B cell (primary cell): ENCODE measurements around the gene APLP2. TPM values are rescaled to one million over a fixed set of nuclear protein-coding genes. Genes with fewer than 3 reads are reported as not detected.

ENCODE experiments used
- polyA plus RNA-seq: library from polyadenylated mRNA; depleted of rRNA; stranded (reverse); fragments of >200 nt; gene quantifications from 2 replicates; pipeline ENCODE4 v1.2.3, GENCODE V29; 2012
- small RNA-seq: library from RNA; depleted of rRNA; stranded (forward); fragments of <200 nt; gene quantifications from one replicate; pipeline ENCODE3, GENCODE V24; 2012; ENCODE audit warnings: low replicate concordance, low read depth; ENCODE audit not compliant: insufficient read length
- total RNA-seq, 2 donors: library from RNA; stranded (reverse); fragments of 120-200 nt in 1 of 2; gene quantifications; 1 replicate in 1 of 2; 2 replicates in 1 of 2; pipeline versions ENCODE4 v1.2.3 to v1.2.4, GENCODE V29; 2013 to 2022

APLP2 gene
- total and polyA plus RNA-seq, 2 donors (not counting 1 experiment from before 2014, with no cell fraction given) = 84.2 to 102 TPM

Small RNA genes within 50 kb of the gene (small RNA-seq; reads per million reads assigned to genes)
- gene RF00015 (not detected), gene RPL34P21 (not detected)

Other genes starting within 250 kb of the APLP2 start
- 36.9 and 40.4 TPM in 2 replicates for gene NFRKB, start 174.3 kb upstream of the APLP2 start, total RNA-seq
- 28.2 and 30.4 TPM in 2 replicates for gene NFRKB, start 174.3 kb upstream of the APLP2 start, polyA plus RNA-seq
- 17.5 and 18.1 TPM in 2 replicates for gene PRDM10, start 67.1 kb upstream of the APLP2 start, total RNA-seq
- 4.5 and 7.8 TPM in 2 replicates for gene PRDM10, start 67.1 kb upstream of the APLP2 start, polyA plus RNA-seq
- 52.2 TPM in 2 replicates for gene ST14, start 89.9 kb downstream of the APLP2 start, total RNA-seq
- gene ST14, start 89.9 kb downstream of the APLP2 start, polyA plus RNA-seq = 5.8 and 36.2 TPM in 2 replicates
- gene ZBTB44, start 245.0 kb downstream of the APLP2 start, total RNA-seq = 89.4 and 102 TPM in 2 replicates
- gene ZBTB44, start 245.0 kb downstream of the APLP2 start, polyA plus RNA-seq = 23.3 and 27.4 TPM in 2 replicates